ENCODE measurements around the gene IL1RAPL2. TPM values are rescaled to one million over a fixed set of nuclear protein-coding genes. Genes with fewer than 3 reads are reported as not detected.

Gene IL1RAPL2
- total and polyA plus RNA-seq, 2 of the 8 experiments (the other 6 are each of a cell fraction or from before 2014, with no cell fraction given): 0.20 to 1.3 TPM

DNA sequence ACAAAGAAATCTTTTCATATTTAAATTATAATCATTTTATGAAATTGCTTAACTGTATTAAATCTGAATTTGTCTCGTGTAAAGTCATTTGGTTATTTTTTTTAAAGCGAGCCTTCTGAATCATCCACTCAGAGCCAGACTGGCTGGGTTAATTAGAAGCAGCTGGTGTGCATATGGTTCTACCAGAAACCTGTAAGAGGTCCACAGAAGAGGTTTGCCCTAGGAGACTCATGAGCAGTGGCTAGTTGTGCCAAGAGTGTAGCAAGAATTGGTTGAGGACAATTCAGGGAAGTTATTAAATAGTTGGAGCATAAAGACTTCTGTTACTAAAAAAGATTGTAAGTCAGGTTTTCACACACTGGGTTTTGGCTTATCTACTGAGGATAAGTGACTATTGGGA, 267.4 kb downstream of the IL1RAPL2 start:
- WGBS, 2 experiments (ENCODE audit: extremely low coverage in 1 of 2, insufficient coverage in 1 of 2, insufficient read length in 1 of 2, insufficient replicate concordance in 2 of 2, low coverage in 1 of 2, low lambda C conversion rate in 2 of 2, missing lambda C conversion rate in 1 of 2): 100% methylated on average over 2 of the region's 2 CpGs; no CpG with 5 or more reads in 1 of the 2 experiments
- TF ChIP-seq TEAD4 (IDR thresholded peaks at IDR 0.05; ENCODE audit: low read depth, low read length) (no peak), SAP30 (IDR thresholded peaks at IDR 0.05; ENCODE audit: insufficient read depth, insufficient replicate concordance, low read length) (no peak), JUND (IDR thresholded peaks at IDR 0.05; ENCODE audit: low read length) (no peak), ZNF274 (IDR thresholded peaks at IDR 0.05; ENCODE audit: borderline replicate concordance, extremely low read depth, low read length) (no peak), CEBPB (IDR thresholded peaks at IDR 0.05; ENCODE audit: low read depth, low read length) (no peak), SRF (IDR thresholded peaks at IDR 0.05; ENCODE audit: low read depth, low read length) (no peak), BACH1 (IDR thresholded peaks at IDR 0.05; ENCODE audit: low read length) (no peak), GABPA (IDR thresholded peaks at IDR 0.05; ENCODE audit: borderline replicate concordance, insufficient read depth, low read length) (no peak), CTBP2 (IDR thresholded peaks at IDR 0.05; ENCODE audit: borderline replicate concordance, insufficient read depth, insufficient read length, low read length) (no peak), CHD1 (IDR thresholded peaks at IDR 0.05; ENCODE audit: low read depth, low read length) (no peak), KDM5A (IDR thresholded peaks at IDR 0.05; ENCODE audit: low read length) (no peak), NANOG (IDR thresholded peaks at IDR 0.05; ENCODE audit: insufficient read depth, low read depth, low read length, poor library complexity, severe bottlenecking) (no peak), RFX5 (IDR thresholded peaks at IDR 0.05; ENCODE audit: borderline replicate concordance, low read depth, low read length) (no peak)
- TF ChIP-seq, protein P1, sequence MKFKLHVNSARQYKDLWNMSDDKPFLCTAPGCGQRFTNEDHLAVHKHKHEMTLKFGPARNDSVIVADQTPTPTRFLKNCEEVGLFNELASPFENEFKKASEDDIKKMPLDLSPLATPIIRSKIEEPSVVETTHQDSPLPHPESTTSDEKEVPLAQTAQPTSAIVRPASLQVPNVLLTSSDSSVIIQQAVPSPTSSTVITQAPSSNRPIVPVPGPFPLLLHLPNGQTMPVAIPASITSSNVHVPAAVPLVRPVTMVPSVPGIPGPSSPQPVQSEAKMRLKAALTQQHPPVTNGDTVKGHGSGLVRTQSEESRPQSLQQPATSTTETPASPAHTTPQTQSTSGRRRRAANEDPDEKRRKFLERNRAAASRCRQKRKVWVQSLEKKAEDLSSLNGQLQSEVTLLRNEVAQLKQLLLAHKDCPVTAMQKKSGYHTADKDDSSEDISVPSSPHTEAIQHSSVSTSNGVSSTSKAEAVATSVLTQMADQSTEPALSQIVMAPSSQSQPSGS (IDR thresholded peaks at IDR 0.05; ENCODE audit: low read length): no peak

More for the DNA sequence above, 267.4 kb downstream of the IL1RAPL2 start:
- Histone ChIP-seq H3K36me3 (ENCODE audit: control insufficient read depth in 2 of 4, insufficient read depth in 4 of 4, low read length in 3 of 4) (no peaks in the 10 kb centered on the region), H2BK12ac (ENCODE audit: low read depth, low read length) (no peak overlapping the region), H2BK20ac (ENCODE audit: low read length) (no peak overlapping the region), H4K91ac (replicated peaks; ENCODE audit: insufficient read length, low read length) (no peak overlapping the region), H2AK5ac (ENCODE audit: low read depth, low read length) (no peak overlapping the region), H3K14ac (ENCODE audit: insufficient read length) (no peak overlapping the region), H3K23me2 (ENCODE audit: low read depth, low read length) (no peaks in the 10 kb centered on the region), H3K79me1 (ENCODE audit: low read depth, low read length) (no peaks in the 10 kb centered on the region), H3K4ac (replicated peaks; ENCODE audit: insufficient read length, low read depth, low read length) (no peak overlapping the region), H3K23ac (ENCODE audit: insufficient read length) (no peak overlapping the region), H4K5ac (ENCODE audit: insufficient read length, low read depth, low read length) (no peak overlapping the region), H3K9ac (replicated peaks in 1 of 4; ENCODE audit: extremely low read depth in 1 of 4, low read depth in 3 of 4, low read length in 3 of 4) (no peak overlapping the region), H3K4me2 (ENCODE audit: insufficient read depth in 1 of 2, low read depth in 2 of 2, low read length in 2 of 2) (no peak overlapping the region), H2BK120ac (replicated peaks; ENCODE audit: low read depth, low read length) (no peak overlapping the region), H2AFZ (ENCODE audit: low read length) (no peak overlapping the region), H4K20me1 (replicated peaks in 1 of 2; ENCODE audit: control insufficient read depth in 1 of 2, insufficient read depth in 2 of 2, low read length in 2 of 2) (no peaks in the 10 kb centered on the region), H2BK15ac (ENCODE audit: low read length) (no peak overlapping the region), H3K9me3 (ENCODE audit: insufficient read depth in 2 of 2, low read depth in 1 of 2, low read length in 1 of 2) (no peaks in the 10 kb centered on the region), H3K56ac (replicated peaks; ENCODE audit: insufficient read length, low read depth, low read length) (no peak overlapping the region), H3K4me1 (replicated peaks in 1 of 4; ENCODE audit: control insufficient read depth in 3 of 4, insufficient read depth in 4 of 4, low read length in 3 of 4) (no peaks in the 10 kb centered on the region), H3K4me3 (ENCODE audit: extremely low read depth in 1 of 4, insufficient read depth in 2 of 4, low read depth in 3 of 4, low read length in 4 of 4) (no peak overlapping the region), H3K27me3 (replicated peaks in 1 of 4; ENCODE audit: control insufficient read depth in 3 of 4, extremely low read depth in 1 of 4, insufficient read depth in 3 of 4, low read length in 3 of 4) (no peaks in the 10 kb centered on the region), H4K8ac (ENCODE audit: extremely low read depth, insufficient read depth, low read length) (no peak overlapping the region), H3K27ac (ENCODE audit: low read depth, low read length) (no peak overlapping the region), H3K79me2 (ENCODE audit: control insufficient read depth in 1 of 2, insufficient read depth in 2 of 2, low read length in 2 of 2) (no peaks in the 10 kb centered on the region), H3K18ac (ENCODE audit: extremely low read depth, low read length) (no peak overlapping the region), H2BK5ac (ENCODE audit: low read depth, low read length) (no peak overlapping the region)
- no peak for FAIRE-seq
- POLR2A ChIA-PET (ENCODE audit: partially characterized antibody): no interaction called here
- CTCF ChIA-PET (ENCODE audit: partially characterized antibody): no interaction called here
- no peak for DNase-seq (ENCODE audit: low read depth in 1 of 2, low spot score in 2 of 2)

Measured in H1 (cell line).